Measurements from ENCODE around the gene PPP2R2C.

PPP2R2C gene

GRCh38 chr4:6467600-6467999 is 4.8 kb downstream of the PPP2R2C start:
- no peak for DNase-seq

- no peak for DNase-seq
These were observed 5.5 kb downstream of the PPP2R2C start for GRCh38 chr4:6466756-6467381.

- no peak for DNase-seq
These were observed 6.5 kb downstream of the PPP2R2C start for GRCh38 chr4:6465955-6466354.

GRCh38 chr4:6464842-6465588 is 7.4 kb downstream of the PPP2R2C start:
- DNase-seq = no peak

GRCh38 chr4:6463311-6464289 is 8.8 kb downstream of the PPP2R2C start:
- no peak for DNase-seq

GRCh38 chr4:6461301-6462165 is 10.9 kb downstream of the PPP2R2C start:
- no peak for DNase-seq

- no peak for DNase-seq
These were observed 11.5 kb downstream of the PPP2R2C start for GRCh38 chr4:6460876-6461275.

GRCh38 chr4:6458528-6458927 is 13.9 kb downstream of the PPP2R2C start:
- DNase-seq = no peak

- DNase-seq = no peak
These were observed 16.0 kb downstream of the PPP2R2C start for GRCh38 chr4:6456450-6456849.

- no peak for DNase-seq
These were observed 18.1 kb downstream of the PPP2R2C start for GRCh38 chr4:6454112-6454910.

GRCh38 chr4:6453688-6453990 is 18.8 kb downstream of the PPP2R2C start:
- peak; percentile 9 for DNase-seq

- no peak for DNase-seq
These were observed 19.3 kb downstream of the PPP2R2C start for GRCh38 chr4:6452897-6453687.

GRCh38 chr4:6452116-6452896 is 20.1 kb downstream of the PPP2R2C start:
- DNase-seq = no peak

GRCh38 chr4:6451309-6451708 is 21.1 kb downstream of the PPP2R2C start:
- DNase-seq = no peak

GRCh38 chr4:6450709-6451108 is 21.7 kb downstream of the PPP2R2C start:
- peak; percentile 75 for DNase-seq

- DNase-seq = no peak
These were observed 22.6 kb downstream of the PPP2R2C start for GRCh38 chr4:6449746-6450369.

GRCh38 chr4:6449335-6449734 is 23.1 kb downstream of the PPP2R2C start:
- no peak for DNase-seq

GRCh38 chr4:6448476-6449170 is 23.8 kb downstream of the PPP2R2C start:
- no peak for DNase-seq

- no peak for DNase-seq
These were observed 24.7 kb downstream of the PPP2R2C start for GRCh38 chr4:6447672-6448171.

Measured in NCI-H2171 treated with DMSO at 0.1 percent for 48 hours (cell line).